ENCODE results near the gene PKLR.
"Not testable (repeated sequence)": the region's sequence is repeated elsewhere in the genome, so short reads cannot be mapped to it uniquely, and the experiment has no call there.

Gene PKLR

DNA sequence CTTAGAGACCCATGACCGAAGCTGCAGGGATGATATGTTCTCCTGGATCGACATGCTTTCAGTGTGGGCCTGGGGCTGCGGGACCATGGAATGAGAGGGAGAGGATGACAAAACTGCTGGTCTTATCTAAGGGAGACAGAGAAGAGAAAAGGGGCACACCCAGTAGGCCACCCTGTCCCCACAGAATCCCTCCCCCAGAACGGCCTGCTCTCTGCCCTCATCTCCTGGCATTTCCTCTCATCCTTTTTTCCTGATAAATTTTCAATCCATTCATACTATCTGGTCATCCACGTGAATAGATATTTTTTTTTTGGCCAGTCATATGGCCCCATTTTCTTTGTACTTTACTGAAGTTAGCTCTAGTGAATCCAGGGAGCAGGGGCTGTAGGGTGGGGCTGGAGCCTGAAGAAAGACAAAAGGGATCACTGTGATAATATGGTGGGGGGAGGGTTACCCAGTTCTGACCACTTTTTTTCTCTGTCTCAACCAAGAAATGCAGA, at the start of gene PKLR:
PKLR (minus strand) TSS at position 97 of the 500 bp plus-strand sequence; CDS start at position 54, 43 bp downstream.
- DNase-seq (ENCODE audit: low read depth in 3 of 3) = no peak

DNA sequence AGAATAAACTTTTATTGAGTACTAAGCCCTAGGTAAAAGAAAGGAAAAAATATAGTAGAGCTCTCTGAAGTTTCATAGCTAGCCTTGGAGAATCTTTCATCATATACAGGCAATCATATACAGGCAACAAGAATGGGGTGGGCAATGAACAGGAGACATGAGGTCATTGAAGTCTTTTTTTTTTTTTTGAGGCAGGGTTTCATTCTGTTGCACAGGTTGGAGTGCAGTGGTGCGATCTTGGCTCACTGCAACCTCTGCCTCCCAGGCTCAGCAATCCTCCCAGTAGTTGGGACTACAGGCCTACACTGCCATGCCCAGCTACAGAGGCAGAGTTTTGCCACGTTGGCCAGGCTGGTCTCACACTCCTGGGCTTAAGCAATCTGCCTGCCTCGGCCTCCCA, 41.6 kb upstream of the PKLR start:
- no peak for DNase-seq (ENCODE audit: low read depth in 3 of 3)

DNA sequence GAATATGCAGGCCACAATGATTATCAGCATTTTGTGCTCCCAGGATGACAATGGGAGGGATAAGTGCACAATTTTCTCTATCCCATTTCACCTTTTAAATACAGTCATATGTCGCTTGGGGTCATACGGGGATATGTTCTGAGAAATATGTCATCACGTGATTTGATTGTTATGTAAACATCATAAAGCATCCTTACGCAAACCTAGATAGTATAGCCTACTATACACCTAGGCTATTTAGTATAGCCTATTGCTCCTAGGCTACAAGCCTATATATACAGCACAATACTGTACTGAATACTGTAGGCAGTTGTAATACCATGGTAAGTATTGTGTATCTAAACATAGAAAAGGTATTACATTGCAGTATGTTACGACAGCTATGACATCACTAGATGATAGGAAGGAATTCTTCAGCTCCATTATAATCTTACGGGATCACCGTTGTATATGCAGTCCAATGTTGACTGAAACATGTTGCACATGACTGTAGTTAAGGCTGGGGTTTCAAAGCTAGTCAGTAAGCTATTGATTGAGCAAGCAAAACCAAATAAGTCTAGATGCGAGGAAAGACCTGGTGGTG, 38.4 kb upstream of the PKLR start:
- DNase-seq (ENCODE audit: low read depth in 3 of 3) = no peak

- DNase-seq (ENCODE audit: low read depth in 3 of 3) = no peak
Measured at GRCh38 chr1:155334962-155335361, 33.7 kb upstream of the PKLR start.

DNA sequence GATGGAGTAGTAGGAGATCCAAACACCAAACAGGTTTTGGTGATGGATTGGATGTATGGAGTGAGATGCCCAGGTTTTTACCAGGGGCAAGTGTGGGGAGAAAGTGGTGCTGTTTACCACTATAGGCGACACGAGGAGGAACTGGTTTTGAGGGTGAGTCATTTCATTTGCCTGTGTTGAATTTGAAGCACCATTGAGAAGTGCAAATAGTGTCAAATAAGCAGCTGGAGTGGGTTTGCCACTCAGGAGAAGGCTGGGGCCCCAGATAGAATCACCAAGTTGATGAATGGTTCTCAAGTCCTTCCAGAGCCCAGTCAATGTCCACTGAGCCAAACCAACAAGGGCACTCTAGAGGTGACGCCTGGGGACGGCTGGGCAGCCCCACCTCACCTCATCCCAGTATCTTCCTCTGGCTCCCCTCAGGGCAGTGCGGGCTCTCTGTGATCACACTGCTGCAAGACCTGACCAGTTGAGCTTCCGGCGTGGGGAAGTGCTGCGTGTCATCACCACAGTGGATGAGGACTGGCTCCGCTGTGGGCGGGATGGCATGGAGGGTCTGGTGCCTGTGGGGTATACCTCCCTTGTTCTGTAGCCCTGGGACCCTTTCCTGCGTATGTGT, 28.9 kb upstream of the PKLR start:
- no peak for DNase-seq (ENCODE audit: low read depth in 3 of 3)

DNA sequence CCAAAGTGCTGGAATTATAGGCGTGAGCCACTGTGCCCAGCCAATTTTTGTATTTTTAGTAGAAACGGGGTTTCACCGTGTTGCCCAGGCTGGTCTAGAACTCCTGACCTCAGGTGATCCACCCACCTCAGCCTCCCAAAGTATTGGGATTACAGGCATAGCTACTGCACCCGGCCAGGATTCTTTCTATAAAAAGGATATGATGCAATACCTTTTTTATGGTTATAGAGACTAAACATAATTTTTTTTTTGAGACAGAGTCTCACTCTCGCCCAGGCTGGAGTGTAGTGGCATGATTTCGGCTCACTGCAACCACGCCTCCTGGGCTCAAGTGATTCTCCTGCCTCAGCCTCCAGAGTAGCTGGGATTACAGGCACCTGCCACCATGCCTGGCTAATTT, 27.6 kb upstream of the PKLR start:
- not testable (repeated sequence) for DNase-seq (ENCODE audit: low read depth in 3 of 3)

GRCh38 chr1:155327981-155328380, 26.7 kb upstream of the PKLR start:
- DNase-seq (ENCODE audit: low read depth in 3 of 3) = no peak

GRCh38 chr1:155326631-155327037, 25.4 kb upstream of the PKLR start:
- no peak for DNase-seq (ENCODE audit: low read depth in 3 of 3)

GRCh38 chr1:155326020-155326526, 24.8 kb upstream of the PKLR start:
- DNase-seq (ENCODE audit: low read depth in 3 of 3) = no peak

- DNase-seq (ENCODE audit: low read depth in 3 of 3) = no peak
Measured at GRCh38 chr1:155325603-155325893, 24.3 kb upstream of the PKLR start.

DNA sequence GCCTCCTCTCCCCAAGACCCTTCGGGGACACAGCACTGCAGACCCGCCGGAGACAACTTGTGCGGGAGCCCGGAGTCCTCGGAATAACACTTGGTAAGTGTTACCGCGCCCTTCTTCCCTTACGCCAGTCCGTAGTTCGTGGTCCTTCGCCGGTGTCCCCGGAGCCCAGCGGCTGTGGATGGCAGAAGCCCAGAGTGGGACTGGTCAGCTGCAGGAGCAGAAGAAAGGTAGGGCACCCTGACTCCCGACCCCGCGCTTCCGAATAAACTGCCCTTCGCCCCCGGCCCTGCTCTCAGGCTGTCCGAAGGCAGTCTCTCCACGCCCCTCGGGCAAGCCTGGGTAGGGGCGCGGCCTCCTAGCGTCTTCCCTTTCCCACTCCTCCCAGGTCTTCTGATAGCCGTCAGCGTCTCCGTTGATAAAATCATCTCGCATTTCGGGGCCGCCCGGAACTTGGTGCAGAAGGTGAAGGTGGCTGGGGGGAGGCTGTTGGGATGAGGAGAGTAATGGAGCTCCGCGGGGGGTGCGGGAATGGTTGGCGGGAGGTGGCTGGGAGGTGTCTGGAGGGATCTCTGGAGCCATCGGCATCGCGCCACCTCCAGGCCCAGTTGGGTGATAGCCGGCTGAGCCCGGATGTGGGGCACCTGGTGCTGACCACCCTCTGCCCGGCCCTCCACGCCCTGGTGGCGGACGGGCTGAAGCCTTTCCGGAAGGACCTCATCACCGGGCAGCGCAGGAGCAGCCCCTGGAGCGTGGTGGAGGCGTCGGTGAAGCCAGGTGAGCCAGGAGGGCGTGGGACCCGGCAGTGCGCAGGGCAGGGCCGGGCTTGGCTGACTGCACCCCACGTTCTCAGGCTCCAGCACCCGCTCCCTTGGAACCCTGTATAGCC, 23.7 kb upstream of the PKLR start:
- no peak for DNase-seq (ENCODE audit: low read depth in 3 of 3)

GRCh38 chr1:155324037-155324716, 22.9 kb upstream of the PKLR start:
- DNase-seq (ENCODE audit: low read depth in 3 of 3) = peak; percentile 70 to 80 (median 71)

- DNase-seq (ENCODE audit: low read depth in 3 of 3) = peak; percentile 62 to 68 (median 63)
Measured at GRCh38 chr1:155323729-155324036, 22.4 kb upstream of the PKLR start.

GRCh38 chr1:155322953-155323728, 21.9 kb upstream of the PKLR start:
- DNase-seq (ENCODE audit: low read depth in 3 of 3) = peak; percentile 72 to 90 (median 73)

- no peak for DNase-seq (ENCODE audit: low read depth in 3 of 3)
Measured at GRCh38 chr1:155322571-155322952, 21.3 kb upstream of the PKLR start.

DNA sequence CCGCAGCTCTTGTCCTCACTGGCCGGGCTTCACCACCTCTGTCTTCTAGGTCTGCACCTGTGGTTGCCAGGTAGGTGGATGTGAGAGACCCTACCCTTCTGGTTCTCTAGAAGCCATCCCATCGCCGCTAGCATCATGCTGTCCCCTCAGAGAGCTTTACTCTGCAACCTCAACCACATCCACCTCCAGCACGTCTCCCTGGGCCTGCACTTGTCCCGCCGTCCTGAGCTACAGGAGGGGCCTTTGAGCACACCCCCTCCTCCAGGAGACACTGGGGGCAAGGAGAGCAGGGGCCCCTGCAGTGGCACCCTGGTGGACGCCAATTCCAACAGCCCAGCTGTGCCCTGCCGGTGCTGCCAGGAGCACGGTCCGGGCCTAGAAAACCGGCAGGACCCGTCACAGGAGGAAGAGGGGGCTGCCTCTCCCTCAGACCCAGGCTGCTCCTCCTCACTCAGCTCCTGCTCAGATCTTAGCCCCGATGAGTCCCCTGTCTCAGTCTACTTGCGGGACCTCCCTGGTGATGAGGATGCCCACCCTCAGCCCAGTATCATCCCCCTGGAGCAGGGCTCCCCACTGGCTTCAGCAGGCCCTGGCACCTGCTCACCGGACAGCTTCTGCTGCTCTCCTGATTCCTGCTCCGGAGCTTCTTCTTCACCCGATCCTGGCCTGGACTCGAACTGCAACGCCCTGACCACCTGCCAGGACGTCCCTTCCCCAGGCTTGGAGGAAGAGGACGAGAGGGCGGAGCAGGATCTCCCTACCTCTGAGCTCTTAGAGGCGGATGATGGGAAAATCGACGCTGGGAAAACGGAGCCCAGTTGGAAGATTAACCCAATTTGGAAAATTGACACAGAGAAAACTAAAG, 20.6 kb upstream of the PKLR start:
- no peak for DNase-seq (ENCODE audit: low read depth in 3 of 3)

GRCh38 chr1:155320661-155321617, 19.7 kb upstream of the PKLR start, which contains the start of gene RUSC1:
TSS of gene RUSC1 (plus strand) at chr1:155320894. CDS start at chr1:155321774, 880 bp downstream.
- peak; percentile 50 to 62 (median 51) for DNase-seq (ENCODE audit: low read depth in 3 of 3)

GRCh38 chr1:155320252-155320651, 19.0 kb upstream of the PKLR start:
- DNase-seq (ENCODE audit: low read depth in 3 of 3) = no peak

DNA sequence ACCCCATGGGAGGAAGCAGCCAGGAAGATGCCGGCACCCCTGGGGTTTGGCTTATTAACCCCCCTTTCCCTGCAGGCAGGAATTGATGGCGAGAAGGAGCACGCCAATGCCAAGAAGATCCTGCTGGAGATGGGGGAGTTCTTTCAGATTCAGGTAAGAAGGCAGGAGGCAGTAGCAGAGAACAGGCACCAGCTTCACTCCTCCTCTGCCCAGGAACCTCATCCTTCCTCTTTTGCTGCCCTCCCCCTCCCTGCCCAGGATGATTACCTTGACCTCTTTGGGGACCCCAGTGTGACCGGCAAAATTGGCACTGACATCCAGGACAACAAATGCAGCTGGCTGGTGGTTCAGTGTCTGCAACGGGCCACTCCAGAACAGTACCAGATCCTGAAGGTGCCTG, 18.3 kb upstream of the PKLR start:
- no peak for DNase-seq (ENCODE audit: low read depth in 3 of 3)

Data from stimulated activated CD4-positive, alpha-beta T cell treated with anti-CD3 and anti-CD28 coated beads, TNF-alpha, amount 100 ng/mL, for 4 hours (primary cell).